Measurements from ENCODE around the gene NNAT.

DNA sequence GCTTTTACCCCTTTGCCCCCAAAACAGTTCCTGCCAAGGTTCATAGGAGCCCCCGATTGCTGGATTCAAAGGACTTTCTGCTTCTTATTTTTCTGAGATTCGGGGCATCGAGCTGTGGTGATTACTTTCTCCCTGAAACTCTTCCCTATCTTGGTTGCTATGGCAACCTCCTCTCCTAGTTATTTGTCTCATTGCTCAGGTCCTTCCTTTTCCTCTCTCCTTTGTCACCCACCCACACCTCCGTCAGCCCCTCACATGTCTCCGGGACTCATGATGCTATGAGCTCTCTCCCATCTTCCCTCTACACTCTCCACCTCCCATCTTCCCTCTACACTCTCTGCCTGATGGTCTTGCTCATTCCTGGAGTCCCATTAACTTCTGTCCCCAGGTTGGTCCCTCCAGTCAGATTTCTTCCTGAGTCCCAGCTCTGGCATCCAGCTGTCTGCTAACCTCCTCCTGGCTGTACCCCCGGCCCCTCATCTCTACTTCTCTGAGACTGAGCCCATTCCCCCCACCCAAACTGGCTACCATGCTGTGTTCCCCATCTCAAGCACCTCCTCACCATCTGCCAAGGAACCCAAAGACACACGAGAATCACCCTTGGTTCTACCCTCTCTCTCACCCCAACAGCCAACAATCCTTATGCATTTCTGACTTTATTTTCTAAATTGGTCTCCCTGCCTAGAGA lies 30.2 kb upstream of the NNAT start:
- TF ChIP-seq, protein P1, sequence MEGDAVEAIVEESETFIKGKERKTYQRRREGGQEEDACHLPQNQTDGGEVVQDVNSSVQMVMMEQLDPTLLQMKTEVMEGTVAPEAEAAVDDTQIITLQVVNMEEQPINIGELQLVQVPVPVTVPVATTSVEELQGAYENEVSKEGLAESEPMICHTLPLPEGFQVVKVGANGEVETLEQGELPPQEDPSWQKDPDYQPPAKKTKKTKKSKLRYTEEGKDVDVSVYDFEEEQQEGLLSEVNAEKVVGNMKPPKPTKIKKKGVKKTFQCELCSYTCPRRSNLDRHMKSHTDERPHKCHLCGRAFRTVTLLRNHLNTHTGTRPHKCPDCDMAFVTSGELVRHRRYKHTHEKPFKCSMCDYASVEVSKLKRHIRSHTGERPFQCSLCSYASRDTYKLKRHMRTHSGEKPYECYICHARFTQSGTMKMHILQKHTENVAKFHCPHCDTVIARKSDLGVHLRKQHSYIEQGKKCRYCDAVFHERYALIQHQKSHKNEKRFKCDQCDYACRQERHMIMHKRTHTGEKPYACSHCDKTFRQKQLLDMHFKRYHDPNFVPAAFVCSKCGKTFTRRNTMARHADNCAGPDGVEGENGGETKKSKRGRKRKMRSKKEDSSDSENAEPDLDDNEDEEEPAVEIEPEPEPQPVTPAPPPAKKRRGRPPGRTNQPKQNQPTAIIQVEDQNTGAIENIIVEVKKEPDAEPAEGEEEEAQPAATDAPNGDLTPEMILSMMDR (conservative IDR thresholded peaks at IDR 0.05; ENCODE audit: low read depth, low read length): no peak
- no peak for TF ChIP-seq EZH2 (IDR thresholded peaks at IDR 0.05; ENCODE audit: borderline replicate concordance, low read depth, low read length, poor library complexity, severe bottlenecking)
